MCF 10A (cell line): ENCODE data around the gene GP1BB. TPM values are rescaled to one million over a fixed set of nuclear protein-coding genes. Genes with fewer than 3 reads are reported as not detected.

Experiments
- BruUV-seq: library from RNA; stranded (reverse); fragments of 400-500 nt; replicated peaks from 2 replicates; lab custom pipeline; 2021; lab: Mats Ljungman, UMichigan
- CTCF ChIA-PET: fragments of 300-600 bp; sonication (Branson Sonifier 250); formaldehyde crosslinking; extraction: SDS; loops from one replicate; lab custom pipeline; 2021; ENCODE audit warnings: antibody characterized with exemption, inconsistent platforms; lab: Yijun Ruan, JAX
- POLR2A ChIA-PET: fragments of 300-600, 350-650 bp; sonication (Branson Sonifier 250); formaldehyde crosslinking; extraction: SDS; loops from one replicate; lab custom pipeline; 2020; ENCODE audit warnings: antibody characterized with exemption, inconsistent platforms; lab: Yijun Ruan, JAX
- DNase-seq: peaks from one replicate; pipeline ENCODE4 v3.0.0-alpha.2; 2018; ENCODE audit not compliant: unreplicated experiment
- H3K27ac Mint-ChIP-seq: one replicate; pipeline ENCODE4 v1.8.0; 2022; ENCODE audit warnings: mild to moderate bottlenecking, low read depth, mixed read lengths; ENCODE audit not compliant: unreplicated experiment
- H3K27me3 Mint-ChIP-seq: one replicate; pipeline ENCODE4 v1.8.0; 2022; ENCODE audit warnings: mixed read lengths; ENCODE audit not compliant: insufficient read depth, unreplicated experiment
- H3K36me3 Mint-ChIP-seq: one replicate; pipeline ENCODE4 v1.8.0; 2022; ENCODE audit warnings: mild to moderate bottlenecking, moderate library complexity, mixed read lengths; ENCODE audit not compliant: insufficient read depth, unreplicated experiment
- H3K4me1 Mint-ChIP-seq: one replicate; pipeline ENCODE4 v1.8.0; 2022; ENCODE audit warnings: mixed read lengths; ENCODE audit not compliant: insufficient read depth, unreplicated experiment
- H3K4me3 Mint-ChIP-seq: one replicate; pipeline ENCODE4 v1.8.0; 2022; ENCODE audit warnings: mild to moderate bottlenecking, moderate library complexity, mixed read lengths; ENCODE audit not compliant: unreplicated experiment
- H3K9me3 Mint-ChIP-seq: one replicate; pipeline ENCODE4 v1.8.0; 2022; ENCODE audit warnings: mixed read lengths; ENCODE audit not compliant: unreplicated experiment
- intact Hi-C: fragments of 100-400 bp; cut with micrococcal nuclease; formaldehyde crosslinking; loops from 2 replicates; pipeline ENCODE4 v1.14.1; 2022
- total RNA-seq: library from RNA; stranded (reverse); gene quantifications from 2 replicates; pipeline ENCODE4 v1.2.3, GENCODE V29; 2022
- TF ChIP-seq, protein P1 (sequence below): fragments of 200-600 bp; IDR thresholded peaks from one replicate; pipeline ENCODE4 v1.8.0; 2022; ENCODE audit warnings: antibody characterized with exemption, mild to moderate bottlenecking; ENCODE audit not compliant: unreplicated experiment

Gene GP1BB
- total RNA-seq, 1 experiment from 2014 or later = 0.37 TPM

DNA sequence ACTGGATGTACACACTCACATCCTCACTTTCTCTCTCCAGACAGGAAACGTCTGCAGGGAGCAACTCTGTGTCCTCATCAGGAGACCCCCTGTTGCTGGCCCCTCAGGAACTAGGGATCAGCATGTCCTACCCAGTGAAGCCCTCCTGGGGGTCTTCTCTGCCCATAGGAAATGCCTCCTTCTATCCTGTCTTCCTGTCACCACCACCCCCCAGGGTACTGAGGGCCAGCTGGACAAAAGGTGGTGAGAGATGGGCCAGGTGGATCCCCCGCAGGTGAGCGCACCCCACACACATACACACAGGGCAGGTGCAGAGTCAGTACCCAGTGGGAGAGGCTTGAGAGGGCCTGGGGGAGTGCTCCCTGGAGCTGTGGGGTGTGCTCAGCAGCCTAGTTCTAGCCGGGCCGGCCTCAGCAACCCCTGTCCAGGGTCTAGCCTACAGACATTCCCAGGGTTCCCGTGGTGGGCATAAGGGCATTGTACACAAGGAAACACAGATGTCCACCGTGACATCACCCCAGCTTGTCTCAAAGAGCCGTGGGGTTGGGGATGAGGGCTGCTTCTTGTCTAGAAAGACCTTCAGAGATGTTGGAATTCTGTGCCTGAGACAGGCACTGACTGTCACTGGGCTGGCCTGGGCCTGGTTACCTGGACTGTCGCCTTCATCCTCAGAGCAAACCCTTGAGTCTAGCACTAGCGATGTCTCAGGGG lies 9.2 kb downstream of the GP1BB start:
- BruUV-seq = no TSS peak
- CTCF ChIA-PET = interaction anchor here (0.6 to 3.9 kb wide), 4 partner anchors 14 to 119 kb away, joined by 3 to 26 read pairs (median 6); no protein-coding TSS in a partner anchor
- H3K27me3 Mint-ChIP-seq = no peaks in the 10 kb centered on the region
- TF ChIP-seq, protein P1, sequence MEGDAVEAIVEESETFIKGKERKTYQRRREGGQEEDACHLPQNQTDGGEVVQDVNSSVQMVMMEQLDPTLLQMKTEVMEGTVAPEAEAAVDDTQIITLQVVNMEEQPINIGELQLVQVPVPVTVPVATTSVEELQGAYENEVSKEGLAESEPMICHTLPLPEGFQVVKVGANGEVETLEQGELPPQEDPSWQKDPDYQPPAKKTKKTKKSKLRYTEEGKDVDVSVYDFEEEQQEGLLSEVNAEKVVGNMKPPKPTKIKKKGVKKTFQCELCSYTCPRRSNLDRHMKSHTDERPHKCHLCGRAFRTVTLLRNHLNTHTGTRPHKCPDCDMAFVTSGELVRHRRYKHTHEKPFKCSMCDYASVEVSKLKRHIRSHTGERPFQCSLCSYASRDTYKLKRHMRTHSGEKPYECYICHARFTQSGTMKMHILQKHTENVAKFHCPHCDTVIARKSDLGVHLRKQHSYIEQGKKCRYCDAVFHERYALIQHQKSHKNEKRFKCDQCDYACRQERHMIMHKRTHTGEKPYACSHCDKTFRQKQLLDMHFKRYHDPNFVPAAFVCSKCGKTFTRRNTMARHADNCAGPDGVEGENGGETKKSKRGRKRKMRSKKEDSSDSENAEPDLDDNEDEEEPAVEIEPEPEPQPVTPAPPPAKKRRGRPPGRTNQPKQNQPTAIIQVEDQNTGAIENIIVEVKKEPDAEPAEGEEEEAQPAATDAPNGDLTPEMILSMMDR = no peak
- H3K27ac Mint-ChIP-seq = no peak overlapping the region
- intact Hi-C loops = no loop called here
- H3K36me3 Mint-ChIP-seq = no peaks in the 10 kb centered on the region
- H3K4me1 Mint-ChIP-seq = no peaks in the 10 kb centered on the region
- H3K4me3 Mint-ChIP-seq = no peak overlapping the region
- DNase-seq = no peak
- no peaks in the 10 kb centered on the region for H3K9me3 Mint-ChIP-seq
- POLR2A ChIA-PET = no interaction called here

DNA sequence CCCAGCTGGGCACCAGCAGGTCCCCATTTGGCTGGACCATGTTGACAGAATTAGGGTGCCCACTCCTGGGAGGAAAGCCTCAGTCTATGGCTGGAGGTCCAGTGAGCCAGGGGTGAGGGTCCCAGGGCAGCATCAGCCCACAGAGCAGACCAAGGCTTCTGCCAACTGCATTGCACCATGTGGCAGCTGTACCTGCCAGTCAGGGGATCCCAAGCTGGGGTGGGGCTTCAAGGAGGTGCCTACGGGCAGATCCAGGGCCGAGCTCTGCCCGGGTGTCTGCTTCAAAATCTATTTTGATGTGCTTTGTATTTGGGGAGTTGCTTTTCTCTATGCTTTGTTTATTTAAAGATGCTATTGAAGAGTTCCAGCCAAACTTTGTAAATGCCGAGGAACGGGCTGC lies 10.4 kb downstream of the GP1BB start:
- ChIA-PET POLR2A (interaction anchor here (0.6 kb wide), 1 partner anchor 76 kb away, joined by 3 read pairs; no protein-coding TSS in a partner anchor), CTCF (interaction anchor here (0.6 to 0.8 kb wide), 3 partner anchors 17 to 214 kb away, joined by 3 to 4 read pairs (median 3); no protein-coding TSS in a partner anchor)
- no TSS peak for BruUV-seq
- intact Hi-C loops = no loop called here
- no peaks in the 10 kb centered on the region for H3K9me3 Mint-ChIP-seq
- no peak overlapping the region for H3K27ac Mint-ChIP-seq
- no peaks in the 10 kb centered on the region for H3K27me3 Mint-ChIP-seq
- TF ChIP-seq, protein P1 = no peak
- DNase-seq = no peak
- H3K36me3 Mint-ChIP-seq = no peaks in the 10 kb centered on the region
- H3K4me1 Mint-ChIP-seq = no peaks in the 10 kb centered on the region
- H3K4me3 Mint-ChIP-seq = no peak overlapping the region

DNA sequence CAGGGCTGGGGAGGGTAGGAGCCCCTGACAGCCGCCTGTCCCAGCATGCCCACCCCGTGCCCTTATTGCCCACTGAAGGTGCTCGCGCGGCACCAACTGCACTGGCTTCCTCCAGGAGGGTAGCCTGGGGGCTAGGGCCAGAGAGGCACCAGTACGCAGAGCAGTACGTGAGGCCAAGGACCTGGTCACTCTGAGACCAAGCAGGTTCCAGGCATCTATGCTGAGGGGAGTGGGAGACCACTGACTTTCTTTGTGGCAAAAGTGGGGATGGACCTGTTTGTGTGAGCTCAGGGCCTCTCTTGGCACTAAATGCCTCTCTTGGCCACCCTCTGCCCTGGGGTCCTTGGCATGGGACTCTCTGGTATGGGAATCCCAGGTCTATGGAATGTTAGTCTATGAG lies 10.8 kb downstream of the GP1BB start:
- no peaks in the 10 kb centered on the region for H3K36me3 Mint-ChIP-seq
- H3K4me3 Mint-ChIP-seq = no peak overlapping the region
- POLR2A ChIA-PET = interaction anchor here (0.6 kb wide), 1 partner anchor 75 kb away, joined by 3 read pairs; no protein-coding TSS in a partner anchor
- CTCF ChIA-PET = interaction anchor here (0.6 to 0.8 kb wide), 3 partner anchors 16 to 214 kb away, joined by 3 to 4 read pairs (median 3); no protein-coding TSS in a partner anchor
- no peaks in the 10 kb centered on the region for H3K9me3 Mint-ChIP-seq
- DNase-seq = no peak
- H3K4me1 Mint-ChIP-seq = no peaks in the 10 kb centered on the region
- no peaks in the 10 kb centered on the region for H3K27me3 Mint-ChIP-seq
- no peak overlapping the region for H3K27ac Mint-ChIP-seq
- intact Hi-C loops = no loop called here
- TF ChIP-seq, protein P1 = no peak
- BruUV-seq = no TSS peak

DNA sequence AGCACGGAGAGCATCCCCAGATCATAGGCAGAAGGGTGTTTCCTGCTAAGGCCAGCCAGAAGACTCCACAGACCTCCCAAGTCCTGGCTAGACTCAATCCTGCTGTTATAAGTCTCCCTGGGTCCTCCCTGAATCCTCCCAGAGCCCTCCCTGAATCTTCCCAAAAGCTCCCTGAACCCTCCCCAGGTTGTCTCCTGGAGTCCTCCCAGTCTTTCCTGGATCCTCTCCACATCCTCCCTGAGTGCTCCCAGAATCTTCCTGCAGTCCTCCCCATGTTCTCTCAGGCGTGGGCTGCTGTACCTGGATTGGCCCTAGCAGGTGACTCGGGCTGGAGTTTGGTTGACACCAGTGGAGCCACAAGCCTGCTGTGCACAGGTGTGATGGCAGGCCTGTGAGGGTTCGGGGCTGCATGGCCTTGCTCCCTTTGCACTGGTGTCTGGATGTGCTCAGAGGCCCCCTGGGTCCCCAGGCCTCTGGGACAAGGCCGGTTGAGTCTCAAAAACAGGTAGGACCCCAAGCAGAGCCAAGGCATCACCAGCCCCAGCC lies 11.6 kb downstream of the GP1BB start:
- Mint-ChIP-seq H3K27me3 (no peaks in the 10 kb centered on the region), H3K36me3 (no peaks in the 10 kb centered on the region), H3K4me1 (no peaks in the 10 kb centered on the region), H3K4me3 (no peak overlapping the region), H3K27ac (no peak overlapping the region), H3K9me3 (no peaks in the 10 kb centered on the region)
- ChIA-PET POLR2A (no interaction called here), CTCF (no interaction called here)
- no TSS peak for BruUV-seq
- intact Hi-C loops = no loop called here
- TF ChIP-seq, protein P1 = no peak
- no peak for DNase-seq
